H1 (cell line): Measurements from ENCODE around the gene DDIAS. TPM values are rescaled to one million over a fixed set of nuclear protein-coding genes. Genes with fewer than 3 reads are reported as not detected.

Experiments
- CTCF ChIA-PET: fragments of 300-600 bp; sonication (Branson Sonifier 250); formaldehyde crosslinking; loops from one replicate; lab custom pipeline; 2021; ENCODE audit not compliant: partially characterized antibody; lab: Charles Lee
- POLR2A ChIA-PET: fragments of 300-600 bp; sonication (Branson Sonifier 250); formaldehyde crosslinking; loops from one replicate; lab custom pipeline; 2021; ENCODE audit warnings: inconsistent platforms; ENCODE audit not compliant: partially characterized antibody; lab: Charles Lee
- DNase-seq, 2 experiments: peaks; one replicate each; pipeline versions ENCODE4 v3.0.0 to v3.0.0-alpha.2; 2010 to 2022; ENCODE audit warnings: low spot score in 2 of 2, low read depth in 1 of 2, mixed read lengths in 1 of 2
- FAIRE-seq: peaks from 2 replicates; lab custom pipeline; 2011; peaks lifted over from hg19 to GRCh38; lab: Jason Lieb, UNC
- H2AFZ ChIP-seq: 2 replicates; pipeline ENCODE4 v1.8.1; 2012; ENCODE audit warnings: low read length, inconsistent platforms
- H2AK5ac ChIP-seq: 2 replicates; pipeline ENCODE4 v1.6.1; 2013; ENCODE audit warnings: low read depth, low read length
- H2BK120ac ChIP-seq: replicated peaks from 2 replicates; pipeline ENCODE3; 2013; ENCODE audit warnings: low read depth, low read length, inconsistent platforms
- H2BK12ac ChIP-seq: 2 replicates; pipeline ENCODE4 v1.6.1; 2013; ENCODE audit warnings: low read depth, low read length
- H2BK15ac ChIP-seq: 2 replicates; pipeline ENCODE4 v1.6.1; 2013; ENCODE audit warnings: low read length
- H2BK20ac ChIP-seq: 2 replicates; pipeline ENCODE4 v1.6.1; 2013; ENCODE audit warnings: low read length
- H2BK5ac ChIP-seq: 2 replicates; pipeline ENCODE4 v1.6.1; 2013; ENCODE audit warnings: low read depth, low read length
- H3K14ac ChIP-seq: 2 replicates; pipeline ENCODE4 v1.6.1; 2013; ENCODE audit warnings: inconsistent platforms; ENCODE audit not compliant: insufficient read length
- H3K18ac ChIP-seq: 2 replicates; pipeline ENCODE4 v1.6.1; 2013; ENCODE audit warnings: low read length; ENCODE audit errors: extremely low read depth
- H3K23ac ChIP-seq: 2 replicates; pipeline ENCODE4 v1.6.1; 2013; ENCODE audit warnings: inconsistent platforms; ENCODE audit not compliant: insufficient read length
- H3K23me2 ChIP-seq: 2 replicates; pipeline ENCODE4 v1.6.1; 2013; ENCODE audit warnings: low read depth, low read length
- H3K27ac ChIP-seq: 2 replicates; pipeline ENCODE4 v1.6.1; 2011; ENCODE audit warnings: low read depth, low read length, inconsistent platforms
- H3K27me3 ChIP-seq, 4 experiments: replicated peaks in 1 of 4; 1 replicate in 1 of 4; 2 replicates in 3 of 4; pipeline versions ENCODE4 v1.6.1 to v1.8.1; 2011 to 2013; ENCODE audit warnings: low read length in 3 of 4, mild to moderate bottlenecking in 3 of 4, inconsistent platforms in 2 of 4, mixed read lengths in 2 of 4, moderate library complexity in 1 of 4; ENCODE audit not compliant: control insufficient read depth in 3 of 4, insufficient read depth in 3 of 4; ENCODE audit errors: extremely low read depth in 1 of 4
- H3K36me3 ChIP-seq, 4 experiments: 2 replicates each; pipeline versions ENCODE4 v1.6.1 to v1.8.1; 2011 to 2013; ENCODE audit warnings: mild to moderate bottlenecking in 4 of 4, low read length in 3 of 4, moderate library complexity in 2 of 4, control low read depth in 1 of 4, inconsistent platforms in 1 of 4; ENCODE audit not compliant: insufficient read depth in 4 of 4, control insufficient read depth in 2 of 4
- H3K4ac ChIP-seq: replicated peaks from 2 replicates; pipeline ENCODE3; 2013; ENCODE audit warnings: low read length, low read depth, mixed read lengths, inconsistent platforms; ENCODE audit not compliant: insufficient read length
- H3K4me1 ChIP-seq, 4 experiments: replicated peaks in 1 of 4; 1 replicate in 1 of 4; 2 replicates in 3 of 4; pipeline versions ENCODE4 v1.6.1 to v1.8.1; 2011 to 2013; ENCODE audit warnings: low read length in 3 of 4, inconsistent platforms in 2 of 4, mixed read lengths in 1 of 4; ENCODE audit not compliant: insufficient read depth in 4 of 4, control insufficient read depth in 3 of 4
- H3K4me2 ChIP-seq, 2 experiments: 2 replicates each; pipeline versions ENCODE4 v1.6.1 to v1.8.1; 2011 to 2013; ENCODE audit warnings: low read depth in 2 of 2, low read length in 2 of 2, control low read depth in 1 of 2, inconsistent platforms in 1 of 2, mild to moderate bottlenecking in 1 of 2; ENCODE audit not compliant: insufficient read depth in 1 of 2
- H3K4me3 ChIP-seq, 4 experiments: fragments of 200-600, 300-600 bp in 1 of 4; sonication (generic), shearing (Covaris generic), sonication (Bioruptor Twin) in 1 of 4; 2 replicates each; pipeline versions ENCODE4 v1.5.1 to v1.8.1; 2011 to 2016; ENCODE audit warnings: low read length in 4 of 4, low read depth in 3 of 4, control low read depth in 2 of 4, inconsistent platforms in 2 of 4, mild to moderate bottlenecking in 2 of 4, mixed read lengths in 1 of 4, moderate library complexity in 1 of 4; ENCODE audit not compliant: insufficient read depth in 2 of 4; ENCODE audit errors: extremely low read depth in 1 of 4
- H3K56ac ChIP-seq: replicated peaks from 2 replicates; pipeline ENCODE3; 2013; ENCODE audit warnings: low read depth, mild to moderate bottlenecking, mixed read lengths, low read length, inconsistent platforms; ENCODE audit not compliant: insufficient read length
- H3K79me1 ChIP-seq: 2 replicates; pipeline ENCODE4 v1.6.1; 2013; ENCODE audit warnings: low read depth, low read length, control low read depth
- H3K79me2 ChIP-seq, 2 experiments: 2 replicates each; pipeline versions ENCODE4 v1.6.1 to v1.8.1; 2012 to 2013; ENCODE audit warnings: low read length in 2 of 2, mild to moderate bottlenecking in 2 of 2, inconsistent platforms in 1 of 2; ENCODE audit not compliant: insufficient read depth in 2 of 2, control insufficient read depth in 1 of 2
- H3K9ac ChIP-seq, 4 experiments: replicated peaks in 1 of 4; 1 replicate in 1 of 4; 2 replicates in 3 of 4; pipeline versions ENCODE4 v1.6.1 to v1.8.1; 2011 to 2013; ENCODE audit warnings: low read depth in 3 of 4, low read length in 3 of 4, control low read depth in 2 of 4, mild to moderate bottlenecking in 2 of 4, moderate library complexity in 2 of 4, inconsistent platforms in 1 of 4; ENCODE audit errors: extremely low read depth in 1 of 4
- H3K9me3 ChIP-seq, 2 experiments: 2 replicates each; pipeline versions ENCODE4 v1.6.1 to v1.8.1; 2012 to 2013; ENCODE audit warnings: mild to moderate bottlenecking in 2 of 2, moderate library complexity in 2 of 2, control low read depth in 1 of 2, inconsistent platforms in 1 of 2, low read depth in 1 of 2, low read length in 1 of 2, mixed read lengths in 1 of 2; ENCODE audit not compliant: insufficient read depth in 2 of 2
- H4K20me1 ChIP-seq, 2 experiments: replicated peaks in 1 of 2; 2 replicates each; pipeline versions ENCODE3 to v1.8.1; 2011 to 2013; ENCODE audit warnings: inconsistent platforms in 2 of 2, low read length in 2 of 2, mild to moderate bottlenecking in 1 of 2; ENCODE audit not compliant: insufficient read depth in 2 of 2, control insufficient read depth in 1 of 2
- H4K5ac ChIP-seq: 2 replicates; pipeline ENCODE4 v1.6.1; 2013; ENCODE audit warnings: low read length, low read depth, mixed read lengths, inconsistent platforms; ENCODE audit not compliant: insufficient read length
- H4K8ac ChIP-seq: 2 replicates; pipeline ENCODE4 v1.8.0; 2013; ENCODE audit warnings: mild to moderate bottlenecking, moderate library complexity, low read length, inconsistent platforms; ENCODE audit not compliant: insufficient read depth; ENCODE audit errors: extremely low read depth
- H4K91ac ChIP-seq: replicated peaks from 2 replicates; pipeline ENCODE3; 2013; ENCODE audit warnings: low read length, mixed read lengths, inconsistent platforms; ENCODE audit not compliant: insufficient read length
- ASH2L ChIP-seq: fragments of 200-600, 300-600 bp; sonication (generic); IDR thresholded peaks from one replicate; pipeline ENCODE4 v1.7.1; 2017; ENCODE audit warnings: low read length
- BCL11A ChIP-seq, 2 experiments: IDR thresholded peaks; one replicate each; pipeline ENCODE4 v1.6.1; 2011; ENCODE audit warnings: low read depth in 2 of 2, low read length in 2 of 2, mild to moderate bottlenecking in 2 of 2
- CBX5 ChIP-seq: fragments of 300-800, 300-1000 bp; sonication (generic); IDR thresholded peaks from 2 replicates; pipeline ENCODE4 v1.7.1; 2016; ENCODE audit warnings: antibody characterized with exemption, low read length, low read depth
- CEBPB ChIP-seq: IDR thresholded peaks from 2 replicates; pipeline ENCODE4 v1.6.1; 2012; ENCODE audit warnings: low read depth, low read length
- FOSL1 ChIP-seq: IDR thresholded peaks from 2 replicates; pipeline ENCODE4 v1.6.1; 2011; ENCODE audit warnings: mild to moderate bottlenecking, low read depth, low read length, moderate library complexity; ENCODE audit not compliant: insufficient read depth
- GABPA ChIP-seq: IDR thresholded peaks from 2 replicates; pipeline ENCODE4 v1.6.1; 2011; ENCODE audit warnings: mild to moderate bottlenecking, low read length, moderate library complexity, borderline replicate concordance; ENCODE audit not compliant: insufficient read depth
- MAFK ChIP-seq: IDR thresholded peaks from 2 replicates; pipeline ENCODE4 v1.6.1; 2012; ENCODE audit warnings: low read depth, mild to moderate bottlenecking, improper control_type of control experiment, low read length
- NRF1 ChIP-seq: IDR thresholded peaks from 2 replicates; pipeline ENCODE4 v1.6.1; 2011; ENCODE audit warnings: mild to moderate bottlenecking, low read depth, low read length, improper control_type of control experiment
- POLR2AphosphoS5 ChIP-seq: IDR thresholded peaks from 2 replicates; pipeline ENCODE4 v1.6.1; 2011; ENCODE audit warnings: low read depth, low read length
- RAD21 ChIP-seq, 2 experiments: IDR thresholded peaks in 1 of 2; conservative IDR thresholded peaks in 1 of 2; 2 replicates each; pipeline ENCODE4 v1.6.1; 2011; ENCODE audit warnings: low read depth in 2 of 2, low read length in 2 of 2, improper control_type of control experiment in 1 of 2, inconsistent platforms in 1 of 2, mild to moderate bottlenecking in 1 of 2, moderate library complexity in 1 of 2
- RFX5 ChIP-seq: IDR thresholded peaks from 2 replicates; pipeline ENCODE4 v1.6.1; 2011; ENCODE audit warnings: low read depth, low read length, improper control_type of control experiment, borderline replicate concordance
- RXRA ChIP-seq: IDR thresholded peaks from 2 replicates; pipeline ENCODE4 v1.6.1; 2011; ENCODE audit warnings: low read depth, mild to moderate bottlenecking, low read length, moderate library complexity; ENCODE audit not compliant: insufficient read depth
- SUZ12 ChIP-seq: fragments of 200-600 bp; sonication (generic); IDR thresholded peaks from 2 replicates; pipeline ENCODE4 v1.6.1; 2012; ENCODE audit warnings: mild to moderate bottlenecking, inconsistent platforms, low read length, moderate library complexity, mixed read lengths
- TAF7 ChIP-seq: optimal IDR thresholded peaks from 2 replicates; pipeline ENCODE3; 2011; ENCODE audit warnings: low read depth, mild to moderate bottlenecking, inconsistent platforms, low read length, moderate library complexity, borderline replicate concordance
- TEAD4 ChIP-seq: IDR thresholded peaks from 2 replicates; pipeline ENCODE4 v1.6.1; 2012; ENCODE audit warnings: low read depth, low read length, inconsistent platforms, mixed read lengths
- WGBS, 2 experiments: shearing (Covaris generic) in 1 of 2; methylation state at CpG; one replicate each; pipeline versions ENCODE4 v1.1.6 to v1.1.7; 2013 to 2015; ENCODE audit warnings: low lambda C conversion rate in 2 of 2, mixed read lengths in 2 of 2, inconsistent platforms in 1 of 2, low coverage in 1 of 2, missing lambda C conversion rate in 1 of 2; ENCODE audit not compliant: insufficient replicate concordance in 2 of 2, insufficient coverage in 1 of 2, insufficient read length in 1 of 2; ENCODE audit errors: extremely low coverage in 1 of 2, missing lambda C conversion rate in 1 of 2; 5-methylcytosine and 5-hydroxymethylcytosine counted together
- polyA plus RNA-seq, 7 experiments: library from polyadenylated mRNA; depleted of rRNA in 3 of 7; stranded (reverse) in 5 of 7; unstranded in 2 of 7; fragments of >200 nt in 5 of 7; fragments of 200-250 nt in 2 of 7; gene quantifications; 1 replicate in 5 of 7; 2 replicates in 1 of 7; 4 replicates in 1 of 7; pipeline versions ENCODE4 v1.2.1 to v1.2.3, GENCODE V29; 2011 to 2013; ENCODE audit warnings: missing spikeins in 2 of 7, mixed read lengths in 2 of 7
- total RNA-seq: library from RNA; stranded (reverse); fragmentation: NEBNext Ultra II Directional; extraction: Animal tissue kit (Norgen Biotek cat#: 25700); gene quantifications from 2 replicates; pipeline ENCODE4 v1.2.1, GENCODE V29; 2021

The DDIAS gene
- total and polyA plus RNA-seq, 2 of the 8 experiments (the other 6 are each of a cell fraction or from before 2014, with no cell fraction given): 11.6 to 25.7 TPM

DNA sequence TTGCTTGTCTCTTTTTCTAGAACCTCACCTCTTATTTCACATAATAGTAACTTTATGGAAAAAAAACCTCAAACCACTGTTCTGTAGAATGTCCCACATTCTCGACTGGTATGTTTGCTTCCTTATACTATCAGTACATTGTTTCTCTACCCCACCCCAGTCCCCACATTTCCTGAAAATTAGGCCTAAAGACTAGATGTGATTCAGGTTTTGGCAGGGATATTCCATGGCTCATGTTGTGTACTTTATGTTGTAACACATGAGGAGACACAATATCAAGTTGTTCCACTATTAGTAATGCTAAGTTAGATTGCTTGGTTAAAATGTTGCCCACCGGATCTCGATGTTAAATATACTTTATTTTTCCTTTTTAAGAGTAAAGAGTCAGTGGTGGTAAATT lies 34.7 kb downstream of the DDIAS start:
- no peaks in the 10 kb centered on the region for H4K20me1 ChIP-seq
- no peaks in the 10 kb centered on the region; the same call in 1 of the 2 replicates for H3K23me2 ChIP-seq
- DNase-seq (no peak), FAIRE-seq (no peak)
- no peaks in the 10 kb centered on the region for H3K9me3 ChIP-seq
- H3K14ac ChIP-seq: no peak overlapping the region
- no peak overlapping the region for H2BK12ac ChIP-seq
- no peaks in the 10 kb centered on the region for H3K4me1 ChIP-seq
- H2BK120ac ChIP-seq: no peak overlapping the region
- no peaks in the 10 kb centered on the region for H3K27me3 ChIP-seq
- no peak overlapping the region for H3K4me3 ChIP-seq
- no peak overlapping the region for H4K91ac ChIP-seq
- WGBS, 2 experiments: 87% methylated on average over 3 of the region's 3 CpGs; no CpG with 5 or more reads in 1 of the 2 experiments
- ChIA-PET POLR2A (no interaction called here), CTCF (interaction anchor here (0.6 to 2.6 kb wide), 4 partner anchors 10 to 29 kb away, joined by 3 to 16 read pairs (median 4); no protein-coding TSS in a partner anchor)
- no peak overlapping the region for H2BK15ac ChIP-seq
- H2BK20ac ChIP-seq: no peak overlapping the region
- H2AK5ac ChIP-seq: no peak overlapping the region
- H3K56ac ChIP-seq: no peak overlapping the region
- H2BK5ac ChIP-seq: no peak overlapping the region
- H2AFZ ChIP-seq: no peak overlapping the region
- H3K79me2 ChIP-seq: no peaks in the 10 kb centered on the region
- H3K36me3 ChIP-seq: peaks cover 10 to 35% (median 21%) of the 10 kb centered on the region in 4 experiments
- H3K4me2 ChIP-seq: no peak overlapping the region
- H3K9ac ChIP-seq: no peak overlapping the region
- no peaks in the 10 kb centered on the region for H3K79me1 ChIP-seq
- no peak overlapping the region for H3K23ac ChIP-seq
- H3K4ac ChIP-seq: no peak overlapping the region
- H3K18ac ChIP-seq: no peak overlapping the region
- no peak overlapping the region for H4K5ac ChIP-seq
- H4K8ac ChIP-seq: no peak overlapping the region
- no peak overlapping the region for H3K27ac ChIP-seq
- no peak for TF ChIP-seq SUZ12
- TF ChIP-seq RXRA: no peak
- TF ChIP-seq GABPA: no peak
- no peak for TF ChIP-seq FOSL1
- no peak for TF ChIP-seq TEAD4
- TF ChIP-seq CEBPB: no peak
- no peak for TF ChIP-seq CBX5
- no peak for TF ChIP-seq TAF7
- no peak for TF ChIP-seq ASH2L
- no peak for TF ChIP-seq RFX5
- no peak for TF ChIP-seq NRF1
- no peak for TF ChIP-seq MAFK
- no peak for TF ChIP-seq BCL11A (IDR thresholded peaks at IDR 0.05; ENCODE audit: low read depth in 2 of 2, low read length in 2 of 2)
- TF ChIP-seq POLR2AphosphoS5: no peak
- TF ChIP-seq RAD21 (IDR thresholded peaks at IDR 0.05 in 1 of 2, conservative IDR thresholded peaks at IDR 0.05 in 1 of 2; ENCODE audit: low read depth in 2 of 2, low read length in 2 of 2): no peak
